IMR-90 (cell line): ENCODE data around the gene ATP1A3. TPM values are rescaled to one million over a fixed set of nuclear protein-coding genes. Genes with fewer than 3 reads are reported as not detected.

Experiments used
- ATAC-seq: fragments of 200-7000 bp; cut with Tn5 transposase; 2 replicates; pipeline ENCODE4 v1.9.1; 2020; ENCODE audit warnings: low read depth, mild to moderate bottlenecking, moderate library complexity
- BruUV-seq: library from RNA; stranded (reverse); fragments of 400-500 nt; replicated peaks from 2 replicates; lab custom pipeline; 2021; lab: Mats Ljungman, UMichigan
- CTCF ChIA-PET: fragments of 300-600 bp; formaldehyde crosslinking; extraction: SDS; loops from one replicate; lab custom pipeline; 2021; ENCODE audit warnings: antibody characterized with exemption; lab: Yijun Ruan, JAX
- POLR2A ChIA-PET: fragments of 300-600 bp; sonication (Branson Sonifier 250); formaldehyde crosslinking; loops from one replicate; lab custom pipeline; 2022; ENCODE audit warnings: antibody characterized with exemption; ENCODE audit not compliant: unreplicated experiment; lab: Charles Lee
- DNase-seq: peaks from one replicate; pipeline ENCODE4 v3.0.0; 2013
- H2AFZ ChIP-seq: replicated peaks from 2 replicates; pipeline ENCODE3; 2013; ENCODE audit warnings: low read length, mild to moderate bottlenecking; ENCODE audit not compliant: poor library complexity
- H2AK5ac ChIP-seq: 2 replicates; pipeline ENCODE4 v1.6.1; 2013; ENCODE audit warnings: low read depth, low read length, inconsistent platforms
- H2AK9ac ChIP-seq: replicated peaks from 2 replicates; pipeline ENCODE3; 2013; ENCODE audit warnings: mild to moderate bottlenecking, low read depth, low read length, moderate library complexity; ENCODE audit not compliant: poor library complexity
- H2BK120ac ChIP-seq: 2 replicates; pipeline ENCODE4 v1.6.1; 2013; ENCODE audit warnings: low read depth, low read length, inconsistent platforms
- H2BK15ac ChIP-seq: 3 replicates; pipeline ENCODE4 v1.6.1; 2013; ENCODE audit warnings: low read depth, low read length, inconsistent platforms
- H2BK20ac ChIP-seq: 2 replicates; pipeline ENCODE4 v1.6.1; 2013; ENCODE audit warnings: low read depth, mild to moderate bottlenecking, inconsistent platforms, low read length, moderate library complexity
- H2BK5ac ChIP-seq: 2 replicates; pipeline ENCODE4 v1.6.1; 2013; ENCODE audit warnings: mild to moderate bottlenecking, low read depth, low read length, inconsistent platforms; ENCODE audit not compliant: poor library complexity, severe bottlenecking
- H3K14ac ChIP-seq: replicated peaks from 2 replicates; pipeline ENCODE4 v1.6.1; 2013; ENCODE audit warnings: low read depth, low read length, inconsistent platforms
- H3K18ac ChIP-seq: 2 replicates; pipeline ENCODE4 v1.6.1; 2013; ENCODE audit warnings: low read depth, low read length, control low read depth
- H3K23ac ChIP-seq: 2 replicates; pipeline ENCODE4 v1.6.1; 2013; ENCODE audit warnings: low read depth, low read length, inconsistent platforms
- H3K27ac ChIP-seq: 2 replicates; pipeline ENCODE4 v1.5.1; 2013; ENCODE audit warnings: mild to moderate bottlenecking, control low read depth, low read length; ENCODE audit not compliant: insufficient read depth
- H3K27me3 ChIP-seq: 2 replicates; pipeline ENCODE4 v1.6.1; 2013; ENCODE audit warnings: low read length; ENCODE audit not compliant: control insufficient read depth, insufficient read depth
- H3K36me3 ChIP-seq: 2 replicates; pipeline ENCODE4 v1.6.1; 2013; ENCODE audit warnings: low read length, mixed read lengths; ENCODE audit not compliant: control insufficient read depth, insufficient read depth
- H3K4ac ChIP-seq: 2 replicates; pipeline ENCODE4 v1.6.1; 2013; ENCODE audit warnings: low read depth, low read length, inconsistent platforms
- H3K4me1 ChIP-seq: 2 replicates; pipeline ENCODE4 v1.6.1; 2013; ENCODE audit warnings: low read length, mixed read lengths; ENCODE audit not compliant: control insufficient read depth, insufficient read depth
- H3K4me2 ChIP-seq: 2 replicates; pipeline ENCODE4 v1.6.1; 2013; ENCODE audit warnings: low read depth, mild to moderate bottlenecking, control low read depth, low read length, moderate library complexity
- H3K4me3 ChIP-seq: 2 replicates; pipeline ENCODE4 v1.5.1; 2013; ENCODE audit warnings: low read depth, mild to moderate bottlenecking, control low read depth, low read length, moderate library complexity; ENCODE audit not compliant: insufficient read depth
- H3K56ac ChIP-seq: 2 replicates; pipeline ENCODE4 v1.6.1; 2013; ENCODE audit warnings: low read length, inconsistent platforms; ENCODE audit not compliant: insufficient read depth; ENCODE audit errors: extremely low read depth
- H3K79me1 ChIP-seq, 2 experiments: 2 replicates each; pipeline ENCODE4 v1.6.1; 2013; ENCODE audit warnings: low read length in 2 of 2, inconsistent platforms in 1 of 2, low read depth in 1 of 2
- H3K9ac ChIP-seq: 2 replicates; pipeline ENCODE4 v1.6.1; 2013; ENCODE audit warnings: low read depth, low read length, control low read depth
- H3K9me1 ChIP-seq: 2 replicates; pipeline ENCODE4 v1.6.1; 2013; ENCODE audit warnings: low read length, inconsistent platforms; ENCODE audit not compliant: insufficient read depth
- H3K9me3 ChIP-seq: 2 replicates; pipeline ENCODE4 v1.6.1; 2013; ENCODE audit warnings: low read length; ENCODE audit not compliant: control insufficient read depth, insufficient read depth
- H4K20me1 ChIP-seq: 2 replicates; pipeline ENCODE4 v1.6.1; 2013; ENCODE audit warnings: low read length, inconsistent platforms; ENCODE audit not compliant: insufficient read depth
- H4K5ac ChIP-seq: 2 replicates; pipeline ENCODE4 v1.6.1; 2013; ENCODE audit warnings: mild to moderate bottlenecking, low read depth, low read length, control low read depth
- H4K8ac ChIP-seq, 2 experiments: 2 replicates each; pipeline ENCODE4 v1.6.1; 2013; ENCODE audit warnings: low read depth in 2 of 2, low read length in 2 of 2, control low read depth in 1 of 2, inconsistent platforms in 1 of 2
- H4K91ac ChIP-seq: 2 replicates; pipeline ENCODE4 v1.6.1; 2013; ENCODE audit warnings: low read depth, low read length, inconsistent platforms; ENCODE audit not compliant: insufficient read depth
- BHLHE40 ChIP-seq: fragments of 150-350 bp; IDR thresholded peaks from 2 replicates; pipeline ENCODE4 v1.6.1; 2016; ENCODE audit warnings: mild to moderate bottlenecking, low read depth, low read length
- CEBPB ChIP-seq: IDR thresholded peaks from 2 replicates; pipeline ENCODE4 v1.6.1; 2012; ENCODE audit warnings: low read depth, low read length, improper control_type of control experiment
- CHD1 ChIP-seq: IDR thresholded peaks from 2 replicates; pipeline ENCODE4 v1.6.1; 2012; ENCODE audit warnings: low read depth, low read length, improper control_type of control experiment
- FOS ChIP-seq: fragments of 150-350 bp; IDR thresholded peaks from 2 replicates; pipeline ENCODE4 v1.6.1; 2016; ENCODE audit warnings: low read depth, low read length
- MAFK ChIP-seq: IDR thresholded peaks from 2 replicates; pipeline ENCODE4 v1.6.1; 2012; ENCODE audit warnings: low read depth, low read length, improper control_type of control experiment
- MAZ ChIP-seq: IDR thresholded peaks from 2 replicates; pipeline ENCODE4 v1.6.1; 2012; ENCODE audit warnings: low read depth, mild to moderate bottlenecking, low read length, improper control_type of control experiment, moderate library complexity, borderline replicate concordance
- MXI1 ChIP-seq: IDR thresholded peaks from 2 replicates; pipeline ENCODE4 v1.6.1; 2012; ENCODE audit warnings: low read depth, mild to moderate bottlenecking, low read length, moderate library complexity, borderline replicate concordance
- NFE2L2 ChIP-seq: fragments of 150-350 bp; IDR thresholded peaks from 2 replicates; pipeline ENCODE4 v1.6.1; 2016; ENCODE audit warnings: low read depth, mild to moderate bottlenecking, low read length
- POLR2A ChIP-seq: IDR thresholded peaks from 2 replicates; pipeline ENCODE4 v1.6.1; 2012; ENCODE audit warnings: mild to moderate bottlenecking, low read depth, low read length
- RAD21 ChIP-seq: IDR thresholded peaks from 2 replicates; pipeline ENCODE4 v1.6.1; 2012; ENCODE audit warnings: low read length, improper control_type of control experiment
- RCOR1 ChIP-seq: IDR thresholded peaks from 2 replicates; pipeline ENCODE4 v1.6.1; 2012; ENCODE audit warnings: mild to moderate bottlenecking, low read length, improper control_type of control experiment; ENCODE audit not compliant: insufficient replicate concordance
- RFX5 ChIP-seq: IDR thresholded peaks from 2 replicates; pipeline ENCODE4 v1.8.0; 2012; ENCODE audit warnings: low read depth, mild to moderate bottlenecking, low read length, moderate library complexity
- SMC3 ChIP-seq: fragments of 150-350 bp; IDR thresholded peaks from 2 replicates; pipeline ENCODE4 v1.6.1; 2016; ENCODE audit warnings: low read depth, mild to moderate bottlenecking, antibody characterized with exemption, low read length, moderate library complexity
- WGBS, 2 experiments: methylation state at CpG; one replicate each; pipeline versions ENCODE4 v1.1.5 to v1.1.7; 2013; ENCODE audit warnings: missing lambda C conversion rate in 2 of 2; ENCODE audit not compliant: insufficient read length in 1 of 2; ENCODE audit errors: extremely low coverage in 2 of 2; 5-methylcytosine and 5-hydroxymethylcytosine counted together
- dilution Hi-C: fragments of 300-500 bp; cut with HindIII; formaldehyde crosslinking; loops from one replicate; pipeline ENCODE4 v1.14.3; 2018; ENCODE audit warnings: low sequenced_read_pairs; ENCODE audit not compliant: unreplicated experiment
- in situ Hi-C: fragments of 300-500 bp; cut with MboI; formaldehyde crosslinking; loops from 3 replicates; pipeline ENCODE4 v1.14.3; 2019; ENCODE audit warnings: low sequenced_read_pairs, inconsistent platforms, mixed read lengths
- intact Hi-C: fragments of 100-400 bp; cut with micrococcal nuclease; formaldehyde crosslinking; loops from 2 replicates; pipeline ENCODE4 v1.10.0; 2022
- polyA plus RNA-seq, 3 experiments: library from polyadenylated mRNA; depleted of rRNA; stranded (reverse); fragments of >200 nt; gene quantifications; 2 replicates each; pipeline ENCODE4 v1.2.3, GENCODE V29; 2012; ENCODE audit warnings: low replicate concordance in 1 of 3
- total RNA-seq: library from RNA; depleted of rRNA; stranded (reverse); fragments of >200 nt; gene quantifications from 2 replicates; pipeline ENCODE4 v1.2.3, GENCODE V29; 2012
- TF ChIP-seq, protein P1 (sequence below): conservative IDR thresholded peaks from 2 replicates; pipeline ENCODE4 v1.5.1; 2012; ENCODE audit warnings: mild to moderate bottlenecking, low read depth, low read length, improper control_type of control experiment
- TF ChIP-seq, protein P2 (sequence below): fragments of 150-350 bp; IDR thresholded peaks from 2 replicates; pipeline ENCODE4 v1.6.1; 2017; ENCODE audit warnings: mild to moderate bottlenecking, antibody characterized with exemption, low read length, low read depth
- TF ChIP-seq, protein P3 (sequence below): fragments of 150-350 bp; IDR thresholded peaks from 2 replicates; pipeline ENCODE4 v1.6.1; 2016; ENCODE audit warnings: low read depth, mild to moderate bottlenecking, low read length, moderate library complexity, borderline replicate concordance

ATP1A3 gene
- total and polyA plus RNA-seq, 2 of the 4 experiments (the other 2 are of a cell fraction), result under 0.01 to 0.12 TPM

DNA sequence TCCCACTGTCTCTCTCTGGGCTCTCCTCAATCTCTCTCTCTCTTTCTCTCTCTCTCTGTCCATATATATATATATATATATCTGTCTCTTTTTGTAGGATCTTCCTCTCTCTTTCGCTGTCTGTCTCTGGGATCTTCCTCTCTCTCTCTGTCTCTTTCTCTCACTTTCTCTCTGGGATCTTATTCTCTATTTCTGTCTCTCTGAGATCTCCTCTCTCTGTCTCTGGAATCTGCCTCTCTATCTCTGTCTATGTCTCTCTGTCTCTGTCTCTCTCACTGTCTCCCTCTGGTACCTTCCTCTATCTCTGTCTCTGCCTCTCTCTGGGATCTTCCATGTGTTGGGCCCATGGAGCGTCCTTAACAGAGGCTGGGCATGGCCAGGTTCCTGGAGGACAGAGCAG, 3.4 kb downstream of the ATP1A3 start:
- POLR2A ChIA-PET, result no interaction called here
- Histone ChIP-seq H2BK120ac (no peak overlapping the region), H3K4me1 (no peaks in the 10 kb centered on the region), H4K5ac (no peak overlapping the region), H3K4me2 (no peak overlapping the region), H2AK5ac (no peak overlapping the region), H2AK9ac (no peak overlapping the region), H3K36me3 (no peaks in the 10 kb centered on the region), H3K56ac (no peak overlapping the region), H2BK15ac (no peak overlapping the region), H2AFZ (no peak overlapping the region), H3K9me1 (peaks cover 8% of the 10 kb centered on the region; the same call in 1 of the 2 replicates), H4K91ac (no peak overlapping the region), H3K4me3 (no peak overlapping the region), H3K23ac (no peak overlapping the region), H3K4ac (no peak overlapping the region), H3K9ac (no peak overlapping the region), H4K20me1 (peaks cover 3% of the 10 kb centered on the region; the same call in 1 of the 2 replicates), H3K27ac (no peak overlapping the region), H3K79me1 (no peaks in the 10 kb centered on the region), H2BK20ac (no peak overlapping the region), H3K18ac (no peak overlapping the region), H3K27me3 (peaks cover 49% of the 10 kb centered on the region), H2BK5ac (no peak overlapping the region), H3K14ac (no peak overlapping the region), H4K8ac (no peak overlapping the region), H3K9me3 (no peaks in the 10 kb centered on the region)
- DNase-seq (no peak), ATAC-seq (no peak)
- 33% methylated on average over 1 of the region's 2 CpGs; no CpG with 5 or more reads in 1 of the 2 experiments for WGBS, 2 experiments
- dilution Hi-C loops (no loop called here), intact Hi-C loops (no loop called here), in situ Hi-C loops (no loop called here)
- BruUV-seq, result no TSS peak
- TF ChIP-seq FOS (no peak), SMC3 (no peak), RCOR1 (no peak), MAFK (no peak), MXI1 (no peak), RAD21 (no peak), POLR2A (no peak), MAZ (no peak), BHLHE40 (no peak), CHD1 (no peak), RFX5 (no peak), NFE2L2 (no peak), CEBPB (no peak)
- TF ChIP-seq, protein P1, sequence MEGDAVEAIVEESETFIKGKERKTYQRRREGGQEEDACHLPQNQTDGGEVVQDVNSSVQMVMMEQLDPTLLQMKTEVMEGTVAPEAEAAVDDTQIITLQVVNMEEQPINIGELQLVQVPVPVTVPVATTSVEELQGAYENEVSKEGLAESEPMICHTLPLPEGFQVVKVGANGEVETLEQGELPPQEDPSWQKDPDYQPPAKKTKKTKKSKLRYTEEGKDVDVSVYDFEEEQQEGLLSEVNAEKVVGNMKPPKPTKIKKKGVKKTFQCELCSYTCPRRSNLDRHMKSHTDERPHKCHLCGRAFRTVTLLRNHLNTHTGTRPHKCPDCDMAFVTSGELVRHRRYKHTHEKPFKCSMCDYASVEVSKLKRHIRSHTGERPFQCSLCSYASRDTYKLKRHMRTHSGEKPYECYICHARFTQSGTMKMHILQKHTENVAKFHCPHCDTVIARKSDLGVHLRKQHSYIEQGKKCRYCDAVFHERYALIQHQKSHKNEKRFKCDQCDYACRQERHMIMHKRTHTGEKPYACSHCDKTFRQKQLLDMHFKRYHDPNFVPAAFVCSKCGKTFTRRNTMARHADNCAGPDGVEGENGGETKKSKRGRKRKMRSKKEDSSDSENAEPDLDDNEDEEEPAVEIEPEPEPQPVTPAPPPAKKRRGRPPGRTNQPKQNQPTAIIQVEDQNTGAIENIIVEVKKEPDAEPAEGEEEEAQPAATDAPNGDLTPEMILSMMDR, result no peak
- TF ChIP-seq, protein P2, sequence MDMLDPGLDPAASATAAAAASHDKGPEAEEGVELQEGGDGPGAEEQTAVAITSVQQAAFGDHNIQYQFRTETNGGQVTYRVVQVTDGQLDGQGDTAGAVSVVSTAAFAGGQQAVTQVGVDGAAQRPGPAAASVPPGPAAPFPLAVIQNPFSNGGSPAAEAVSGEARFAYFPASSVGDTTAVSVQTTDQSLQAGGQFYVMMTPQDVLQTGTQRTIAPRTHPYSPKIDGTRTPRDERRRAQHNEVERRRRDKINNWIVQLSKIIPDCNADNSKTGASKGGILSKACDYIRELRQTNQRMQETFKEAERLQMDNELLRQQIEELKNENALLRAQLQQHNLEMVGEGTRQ, result no peak
- TF ChIP-seq, protein P3, sequence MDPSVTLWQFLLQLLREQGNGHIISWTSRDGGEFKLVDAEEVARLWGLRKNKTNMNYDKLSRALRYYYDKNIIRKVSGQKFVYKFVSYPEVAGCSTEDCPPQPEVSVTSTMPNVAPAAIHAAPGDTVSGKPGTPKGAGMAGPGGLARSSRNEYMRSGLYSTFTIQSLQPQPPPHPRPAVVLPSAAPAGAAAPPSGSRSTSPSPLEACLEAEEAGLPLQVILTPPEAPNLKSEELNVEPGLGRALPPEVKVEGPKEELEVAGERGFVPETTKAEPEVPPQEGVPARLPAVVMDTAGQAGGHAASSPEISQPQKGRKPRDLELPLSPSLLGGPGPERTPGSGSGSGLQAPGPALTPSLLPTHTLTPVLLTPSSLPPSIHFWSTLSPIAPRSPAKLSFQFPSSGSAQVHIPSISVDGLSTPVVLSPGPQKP, result no peak
- CTCF ChIA-PET, result no interaction called here
